MM.1S (cell line): ENCODE data around the gene TP63.
"Not testable (repeated sequence)": the region's sequence is repeated elsewhere in the genome, so short reads cannot be mapped to it uniquely, and the experiment has no call there.

ENCODE experiments used
- EZH2 ChIP-seq: fragments of 300-600 bp; sonication (generic); optimal IDR thresholded peaks from 2 replicates; pipeline ENCODE3; 2017; ENCODE audit warnings: low read depth, mild to moderate bottlenecking, antibody characterized with exemption, low read length, mixed read lengths
- TF ChIP-seq, protein P1 (sequence below): fragments of 300-600 bp; sonication (generic); IDR thresholded peaks from 2 replicates; pipeline ENCODE4 v1.5.1; 2016; ENCODE audit warnings: antibody characterized with exemption, low read length, mixed read lengths

DNA sequence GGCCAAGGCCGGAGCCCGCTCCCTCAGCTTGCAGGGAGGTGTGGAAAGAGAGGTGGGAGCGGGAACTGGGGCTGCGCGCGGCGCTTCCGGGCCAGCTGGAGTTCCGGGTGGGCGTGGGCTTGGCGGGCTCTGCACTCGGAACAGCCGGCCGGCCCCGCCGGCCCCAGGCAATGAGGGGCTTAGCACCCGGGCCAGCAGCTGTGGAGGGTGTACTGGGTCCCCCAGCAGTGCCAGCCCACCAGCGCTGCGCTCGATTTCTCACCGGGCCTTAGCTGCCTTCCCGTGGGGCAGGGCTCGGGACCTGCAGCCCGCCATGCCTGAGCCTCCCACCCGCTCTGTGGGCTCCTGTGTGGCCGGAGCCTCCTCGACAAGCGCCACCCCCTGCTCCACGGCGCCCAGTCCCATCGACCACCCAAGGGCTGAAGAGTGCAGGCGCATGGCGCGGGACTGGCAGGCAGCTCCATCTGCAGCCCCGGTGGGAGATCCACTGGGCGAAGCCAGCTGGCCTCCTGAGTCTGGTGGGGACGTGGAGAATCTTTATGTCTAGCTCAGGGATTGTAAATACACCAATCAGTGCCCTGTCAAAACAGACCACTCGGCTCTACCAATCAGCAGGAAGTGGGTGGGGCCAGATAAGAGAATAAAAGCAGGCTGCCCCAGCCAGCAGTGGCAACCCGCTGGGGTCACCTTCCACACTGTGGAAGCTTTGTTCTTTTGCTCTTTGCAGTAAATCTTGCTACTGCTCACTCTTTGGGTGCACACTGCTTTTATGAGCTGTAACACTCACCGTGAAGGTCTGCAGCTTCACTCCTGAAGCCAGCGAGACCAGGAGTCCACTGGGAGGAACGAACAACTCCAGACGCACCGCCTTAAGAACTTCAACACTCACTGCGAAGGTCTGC is 34.9 kb upstream of the TP63 start:
- TF ChIP-seq, protein P1, sequence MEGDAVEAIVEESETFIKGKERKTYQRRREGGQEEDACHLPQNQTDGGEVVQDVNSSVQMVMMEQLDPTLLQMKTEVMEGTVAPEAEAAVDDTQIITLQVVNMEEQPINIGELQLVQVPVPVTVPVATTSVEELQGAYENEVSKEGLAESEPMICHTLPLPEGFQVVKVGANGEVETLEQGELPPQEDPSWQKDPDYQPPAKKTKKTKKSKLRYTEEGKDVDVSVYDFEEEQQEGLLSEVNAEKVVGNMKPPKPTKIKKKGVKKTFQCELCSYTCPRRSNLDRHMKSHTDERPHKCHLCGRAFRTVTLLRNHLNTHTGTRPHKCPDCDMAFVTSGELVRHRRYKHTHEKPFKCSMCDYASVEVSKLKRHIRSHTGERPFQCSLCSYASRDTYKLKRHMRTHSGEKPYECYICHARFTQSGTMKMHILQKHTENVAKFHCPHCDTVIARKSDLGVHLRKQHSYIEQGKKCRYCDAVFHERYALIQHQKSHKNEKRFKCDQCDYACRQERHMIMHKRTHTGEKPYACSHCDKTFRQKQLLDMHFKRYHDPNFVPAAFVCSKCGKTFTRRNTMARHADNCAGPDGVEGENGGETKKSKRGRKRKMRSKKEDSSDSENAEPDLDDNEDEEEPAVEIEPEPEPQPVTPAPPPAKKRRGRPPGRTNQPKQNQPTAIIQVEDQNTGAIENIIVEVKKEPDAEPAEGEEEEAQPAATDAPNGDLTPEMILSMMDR = not testable (repeated sequence)
- TF ChIP-seq EZH2 = not testable (repeated sequence)
